Panc1 (cell line): ENCODE measurements around the gene KCNIP3.
"Not testable (repeated sequence)": the region's sequence is repeated elsewhere in the genome, so short reads cannot be mapped to it uniquely, and the experiment has no call there.

Experiments
- POLR2AphosphoS5 ChIP-seq: IDR thresholded peaks from 2 replicates; pipeline ENCODE4 v1.6.1; 2012; ENCODE audit warnings: mild to moderate bottlenecking, low read depth, low read length, moderate library complexity
- TCF7L2 ChIP-seq: IDR thresholded peaks from 2 replicates; pipeline ENCODE4 v1.6.1; 2011; ENCODE audit warnings: mild to moderate bottlenecking, low read depth, low read length, inconsistent platforms
- TF ChIP-seq, protein P1 (sequence below): fragments of 450-650 bp; IDR thresholded peaks from 2 replicates; pipeline ENCODE4 v1.5.1; 2017; ENCODE audit warnings: mild to moderate bottlenecking

- TF ChIP-seq, protein P1, sequence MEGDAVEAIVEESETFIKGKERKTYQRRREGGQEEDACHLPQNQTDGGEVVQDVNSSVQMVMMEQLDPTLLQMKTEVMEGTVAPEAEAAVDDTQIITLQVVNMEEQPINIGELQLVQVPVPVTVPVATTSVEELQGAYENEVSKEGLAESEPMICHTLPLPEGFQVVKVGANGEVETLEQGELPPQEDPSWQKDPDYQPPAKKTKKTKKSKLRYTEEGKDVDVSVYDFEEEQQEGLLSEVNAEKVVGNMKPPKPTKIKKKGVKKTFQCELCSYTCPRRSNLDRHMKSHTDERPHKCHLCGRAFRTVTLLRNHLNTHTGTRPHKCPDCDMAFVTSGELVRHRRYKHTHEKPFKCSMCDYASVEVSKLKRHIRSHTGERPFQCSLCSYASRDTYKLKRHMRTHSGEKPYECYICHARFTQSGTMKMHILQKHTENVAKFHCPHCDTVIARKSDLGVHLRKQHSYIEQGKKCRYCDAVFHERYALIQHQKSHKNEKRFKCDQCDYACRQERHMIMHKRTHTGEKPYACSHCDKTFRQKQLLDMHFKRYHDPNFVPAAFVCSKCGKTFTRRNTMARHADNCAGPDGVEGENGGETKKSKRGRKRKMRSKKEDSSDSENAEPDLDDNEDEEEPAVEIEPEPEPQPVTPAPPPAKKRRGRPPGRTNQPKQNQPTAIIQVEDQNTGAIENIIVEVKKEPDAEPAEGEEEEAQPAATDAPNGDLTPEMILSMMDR = not testable (repeated sequence)
- TF ChIP-seq POLR2AphosphoS5, TCF7L2: not testable (repeated sequence)
Measured at GRCh38 chr2:95415138-95415537, 118.0 kb downstream of the KCNIP3 start.
